Mucosa of descending colon (tissue), 3 donors: ENCODE measurements around the gene KDM6A. TPM values are rescaled to one million over a fixed set of nuclear protein-coding genes. Genes with fewer than 3 reads are reported as not detected.
"Not testable (repeated sequence)": the region's sequence is repeated elsewhere in the genome, so short reads cannot be mapped to it uniquely, and the experiment has no call there.

Experiments
- ATAC-seq: fragments of 200-7000 bp; cut with Tn5 transposase; one replicate; pipeline ENCODE4 v1.9.1; 2020; ENCODE audit warnings: mild to moderate bottlenecking, moderate library complexity
- DNase-seq, 3 donors: peaks; one replicate each; pipeline ENCODE4 v3.0.0-alpha.2; 2020
- H3K36me3 ChIP-seq: fragments of 200-600 bp; one replicate; pipeline ENCODE4 v1.8.0; 2021; ENCODE audit warnings: low read depth, mild to moderate bottlenecking
- H3K4me1 ChIP-seq: fragments of 200-600 bp; one replicate; pipeline ENCODE4 v1.8.0; 2021; ENCODE audit warnings: low read depth, mild to moderate bottlenecking
- H3K4me3 ChIP-seq: fragments of 200-600 bp; one replicate; pipeline ENCODE4 v1.8.0; 2021; ENCODE audit warnings: mild to moderate bottlenecking
- H3K9me3 ChIP-seq: fragments of 200-600 bp; one replicate; pipeline ENCODE4 v1.8.0; 2021; ENCODE audit warnings: mild to moderate bottlenecking
- CTCF ChIP-seq: fragments of 200-600 bp; IDR thresholded peaks from one replicate; pipeline ENCODE4 v1.8.0; 2022; ENCODE audit warnings: antibody characterized with exemption, mild to moderate bottlenecking
- intact Hi-C, 2 donors: fragments of 100-400 bp; cut with DNase I in 1 of 2; cut with micrococcal nuclease in 1 of 2; formaldehyde crosslinking; loops; one replicate each; pipeline versions ENCODE4 v1.11.0 to v1.11.1; 2022; cut with DNase I, micrococcal nuclease
- total RNA-seq, 3 donors: library from RNA; stranded (reverse); fragmentation: NEBNext Ultra II Directional in 2 of 3; extraction: Animal tissue kit (Norgen Biotek cat#: 25700) in 2 of 3; gene quantifications; one replicate each; pipeline versions ENCODE4 v1.2.1 to v1.2.4, GENCODE V29; 2021 to 2023
- donor health status: DM: no; HTN: no; CAD: no; lungs with moderate emphysema.
- donor health status: DM: no; HTN: no; CAD: no.
- donor health status: DM: no; HTN: yes; CAD: no.

KDM6A gene
- total RNA-seq, 3 donors from 2014 or later, result 24.0 to 41.5 (median 36.5) TPM

- Histone ChIP-seq H3K9me3 (no peaks in the 10 kb centered on the region), H3K4me1 (no peaks in the 10 kb centered on the region), H3K4me3 (no peak within 1 kb of the TSS), H3K36me3 (no peaks in the 10 kb centered on the region)
- TF ChIP-seq CTCF, result no peak
- no peak for ATAC-seq
- DNase-seq, result no peak
- intact Hi-C loops, result no loop called here
These were observed 29.2 kb upstream of the KDM6A start, which contains the start of gene DUSP21 for GRCh38 chrX:44843753-44844152. DUSP21 (plus strand) TSS chrX:44844021; CDS start chrX:44844133, 112 bp downstream.

- TF ChIP-seq CTCF, result no peak
- Histone ChIP-seq H3K4me3 (no peak overlapping the region), H3K36me3 (no peaks in the 10 kb centered on the region), H3K4me1 (no peaks in the 10 kb centered on the region), H3K9me3 (no peaks in the 10 kb centered on the region)
- DNase-seq (no peak), ATAC-seq (no peak)
- intact Hi-C loops, result no loop called here
These were observed 28.8 kb upstream of the KDM6A start for GRCh38 chrX:44844204-44844603.

DNA sequence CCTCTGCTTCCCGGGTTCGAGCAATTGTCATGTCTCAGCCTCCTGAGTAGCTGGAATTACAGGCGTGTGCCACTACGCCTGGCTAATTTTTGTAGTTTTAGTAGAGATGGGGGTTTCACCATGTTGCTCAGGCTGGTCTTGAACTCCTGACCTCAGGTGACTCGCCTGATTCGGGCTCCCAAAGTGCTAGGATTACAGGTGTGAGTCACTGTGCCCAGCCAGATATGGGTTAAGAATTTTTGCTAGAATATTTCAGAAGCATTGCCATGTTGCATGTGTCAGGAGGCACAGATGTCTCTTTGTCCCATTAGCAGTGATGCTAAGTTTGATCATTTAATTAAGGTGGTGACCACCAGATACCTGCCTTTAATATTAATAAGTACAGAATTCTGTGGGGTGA, 22.1 kb upstream of the KDM6A start:
- intact Hi-C loops, H3K4me1 ChIP-seq, H3K4me3 ChIP-seq, ATAC-seq, H3K9me3 ChIP-seq, DNase-seq, H3K36me3 ChIP-seq: not testable (repeated sequence)

- intact Hi-C loops, result no loop called here
- no peaks in the 10 kb centered on the region for H3K36me3 ChIP-seq
- DNase-seq (peak in 2 of 3 donors; percentile 38), ATAC-seq (no peak)
- no peaks in the 10 kb centered on the region for H3K9me3 ChIP-seq
- no peaks in the 10 kb centered on the region for H3K4me1 ChIP-seq
- no peak for TF ChIP-seq CTCF
- no peak overlapping the region for H3K4me3 ChIP-seq
These were observed 1.8 kb upstream of the KDM6A start for GRCh38 chrX:44871114-44871645.

- Histone ChIP-seq H3K9me3 (no peaks in the 10 kb centered on the region), H3K4me3 (peak overlapping the region; percentile 54), H3K4me1 (no peaks in the 10 kb centered on the region), H3K36me3 (no peaks in the 10 kb centered on the region)
- ATAC-seq (peak; percentile 53), DNase-seq (peak in 2 of 3 donors; percentile 40 to 70)
- no peak for TF ChIP-seq CTCF
- intact Hi-C loops, result no loop called here
These were observed 812 bp upstream of the KDM6A start for GRCh38 chrX:44871931-44872820.
